NB4 (cell line): ENCODE measurements around the gene IGFBPL1.

Experiments used
- CTCF ChIP-seq: IDR thresholded peaks from one replicate; pipeline ENCODE4 v1.5.1; 2012; ENCODE audit warnings: low read depth, low read length
- MAX ChIP-seq: IDR thresholded peaks from 2 replicates; pipeline ENCODE4 v1.6.1; 2011; ENCODE audit warnings: low read depth, low read length

DNA sequence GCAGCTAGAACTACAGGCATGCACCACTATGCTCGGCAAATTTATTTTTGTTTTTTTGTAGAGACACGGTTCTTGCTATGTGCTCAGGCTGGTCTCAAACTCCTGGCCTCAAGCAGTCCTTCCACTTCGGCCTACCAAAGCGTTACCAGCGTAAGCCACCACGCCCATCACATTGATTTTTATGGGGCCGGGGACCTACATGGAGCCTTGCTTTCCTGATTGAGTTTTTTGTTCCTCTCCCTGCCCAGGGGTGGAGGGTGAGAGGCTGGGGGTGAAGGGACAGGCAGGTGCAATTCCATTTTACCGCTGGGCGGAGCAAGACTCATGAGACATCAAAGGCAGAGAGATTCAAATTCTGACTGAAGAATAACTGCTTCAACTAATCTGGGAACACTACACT is 29.8 kb downstream of the IGFBPL1 start:
- TF ChIP-seq CTCF, result no peak
- no peak for TF ChIP-seq MAX
